Hematopoietic multipotent progenitor cell treated with erythropoietin and hydrocortisone succinate and interleukin-3 and kit ligand, for 17 days (in vitro differentiated cells): Measurements from ENCODE around the gene EXOC4.
"Not testable (repeated sequence)": the region's sequence is repeated elsewhere in the genome, so short reads cannot be mapped to it uniquely, and the experiment has no call there.

Experiments
- DNase-seq: peaks from one replicate; pipeline ENCODE4 v3.0.0-alpha.2; 2015; ENCODE audit warnings: low spot score

The EXOC4 gene

GRCh38 chr7:133315332-133316040 is 62.6 kb downstream of the EXOC4 start:
- no peak for DNase-seq

- DNase-seq: no peak
Measured at GRCh38 chr7:133319842-133320241, 67.0 kb downstream of the EXOC4 start.

- DNase-seq: no peak
Measured at GRCh38 chr7:133320891-133321290, 68.0 kb downstream of the EXOC4 start.

GRCh38 chr7:133321366-133321765 is 68.5 kb downstream of the EXOC4 start:
- not testable (repeated sequence) for DNase-seq

- DNase-seq: not testable (repeated sequence)
Measured at GRCh38 chr7:133326745-133327144, 73.9 kb downstream of the EXOC4 start.

GRCh38 chr7:133328021-133328420 is 75.1 kb downstream of the EXOC4 start:
- not testable (repeated sequence) for DNase-seq

- DNase-seq: no peak
Measured at GRCh38 chr7:133330085-133330484, 77.2 kb downstream of the EXOC4 start.

GRCh38 chr7:133331861-133332260 is 79.0 kb downstream of the EXOC4 start:
- DNase-seq: no peak

- no peak for DNase-seq
Measured at GRCh38 chr7:133339772-133340171, 86.9 kb downstream of the EXOC4 start.

GRCh38 chr7:133344275-133344674 is 91.4 kb downstream of the EXOC4 start:
- no peak for DNase-seq

GRCh38 chr7:133345690-133346421 is 93.0 kb downstream of the EXOC4 start:
- DNase-seq: no peak

- no peak for DNase-seq
Measured at GRCh38 chr7:133348250-133348649, 95.4 kb downstream of the EXOC4 start.

- no peak for DNase-seq
Measured at GRCh38 chr7:133349101-133349500, 96.2 kb downstream of the EXOC4 start.

GRCh38 chr7:133352430-133352829 is 99.6 kb downstream of the EXOC4 start:
- DNase-seq: no peak

- DNase-seq: no peak
Measured at GRCh38 chr7:133353775-133354174, 100.9 kb downstream of the EXOC4 start.

GRCh38 chr7:133354546-133355324 is 101.9 kb downstream of the EXOC4 start:
- no peak for DNase-seq

- DNase-seq: no peak
Measured at GRCh38 chr7:133355325-133355708, 102.4 kb downstream of the EXOC4 start.

GRCh38 chr7:133355822-133356221 is 102.9 kb downstream of the EXOC4 start:
- no peak for DNase-seq

- no peak for DNase-seq
Measured at GRCh38 chr7:133358708-133359107, 105.8 kb downstream of the EXOC4 start.

- DNase-seq: no peak
Measured at GRCh38 chr7:133359449-133359848, 106.6 kb downstream of the EXOC4 start.

GRCh38 chr7:133360201-133360600 is 107.3 kb downstream of the EXOC4 start:
- no peak for DNase-seq

GRCh38 chr7:133361806-133362205 is 108.9 kb downstream of the EXOC4 start:
- no peak for DNase-seq
